ENCODE measurements around the gene RPL39. TPM values are rescaled to one million over a fixed set of nuclear protein-coding genes. Genes with fewer than 3 reads are reported as not detected.
"Not testable (repeated sequence)": the region's sequence is repeated elsewhere in the genome, so short reads cannot be mapped to it uniquely, and the experiment has no call there.

RPL39 gene
- total and polyA plus RNA-seq, 4 donors = 623 to 2,860 (median 640) TPM

- DNase-seq (ENCODE audit: low spot score); H3K9me3 ChIP-seq (ENCODE audit: control insufficient read depth in 4 of 4, low read length in 3 of 4); H3K27ac ChIP-seq (ENCODE audit: low read depth in 1 of 2, low read length in 2 of 2); H3K27me3 ChIP-seq (ENCODE audit: control insufficient read depth in 4 of 4, insufficient read depth in 4 of 4, low read length in 3 of 4); H3K4me3 ChIP-seq (ENCODE audit: low read depth in 1 of 3, low read length in 3 of 3); H3K9ac ChIP-seq (ENCODE audit: low read depth in 1 of 2, low read length in 2 of 2); H3K4me1 ChIP-seq (ENCODE audit: control insufficient read depth in 4 of 4, insufficient read depth in 4 of 4, low read length in 3 of 4); H3K36me3 ChIP-seq (ENCODE audit: control insufficient read depth in 4 of 4, insufficient read depth in 3 of 4, low read depth in 1 of 4, low read length in 3 of 4): not testable (repeated sequence)
- WGBS = 94% methylated on average over 11 of the region's 11 CpGs
These were observed 23.0 kb downstream of the RPL39 start for GRCh38 chrX:119768436-119768835.

- H3K4me1 ChIP-seq (ENCODE audit: control insufficient read depth in 4 of 4, insufficient read depth in 4 of 4, low read length in 3 of 4) = peaks cover 0 to 4% (median under 1%) of the 10 kb centered on the region in 4 donors
- peaks cover 0 to 4% (median 0%) of the 10 kb centered on the region in 4 donors for H3K27me3 ChIP-seq (ENCODE audit: control insufficient read depth in 4 of 4, insufficient read depth in 4 of 4, low read length in 3 of 4)
- DNase-seq (ENCODE audit: low spot score) = no peak
- H3K36me3 ChIP-seq (ENCODE audit: control insufficient read depth in 4 of 4, insufficient read depth in 3 of 4, low read depth in 1 of 4, low read length in 3 of 4) = no peaks in the 10 kb centered on the region
- no peak overlapping the region for H3K27ac ChIP-seq (ENCODE audit: low read depth in 1 of 2, low read length in 2 of 2)
- TF ChIP-seq MAX (IDR thresholded peaks at IDR 0.05) (no peak), TAF1 (conservative IDR thresholded peaks at IDR 0.05) (no peak), ZBTB33 (IDR thresholded peaks at IDR 0.05) (no peak), FOXA2 (IDR thresholded peaks at IDR 0.05) (no peak), SP1 (IDR thresholded peaks at IDR 0.05) (no peak)
- no peak overlapping the region for H3K4me3 ChIP-seq (ENCODE audit: low read depth in 1 of 3, low read length in 3 of 3)
- no peaks in the 10 kb centered on the region for H3K9me3 ChIP-seq (ENCODE audit: control insufficient read depth in 4 of 4, low read length in 3 of 4)
- 90% methylated on average over 6 of the region's 6 CpGs for WGBS
- H3K9ac ChIP-seq (ENCODE audit: low read depth in 1 of 2, low read length in 2 of 2) = no peak overlapping the region
These were observed 27.5 kb downstream of the RPL39 start for GRCh38 chrX:119763836-119764387.

- TF ChIP-seq RAD21 (IDR thresholded peaks at IDR 0.05) = no peak
- no peak for TF ChIP-seq TAF1 (conservative IDR thresholded peaks at IDR 0.05)
- no peak for TF ChIP-seq CTCF (IDR thresholded peaks at IDR 0.05; ENCODE audit: low read depth, low read length, missing input control)
- no peak for TF ChIP-seq GABPA (IDR thresholded peaks at IDR 0.05 in 1 of 2, conservative IDR thresholded peaks at IDR 0.05 in 1 of 2)
- no peak for TF ChIP-seq SP1 (IDR thresholded peaks at IDR 0.05)
- TF ChIP-seq RXRA (IDR thresholded peaks at IDR 0.05) = no peak
- no peak for TF ChIP-seq YY1 (IDR thresholded peaks at IDR 0.05)
- no peak for TF ChIP-seq JUND (IDR thresholded peaks at IDR 0.05)
- TF ChIP-seq ZBTB33 (IDR thresholded peaks at IDR 0.05) = no peak
- TF ChIP-seq NR2F2 (IDR thresholded peaks at IDR 0.05) = no peak
- no peak for TF ChIP-seq FOXA2 (IDR thresholded peaks at IDR 0.05)
- TF ChIP-seq EGR1 (IDR thresholded peaks at IDR 0.05; ENCODE audit: low read depth in 2 of 2) = no peak
- TF ChIP-seq MAX (IDR thresholded peaks at IDR 0.05) = no peak
- TF ChIP-seq HNF4G (IDR thresholded peaks at IDR 0.05) = no peak
- TF ChIP-seq HNF4A (conservative IDR thresholded peaks at IDR 0.05) = no peak
- TF ChIP-seq REST (IDR thresholded peaks at IDR 0.05) = no peak
- TF ChIP-seq ATF3 (IDR thresholded peaks at IDR 0.05) = no peak
- TF ChIP-seq FOXA1 (IDR thresholded peaks at IDR 0.05) = no peak
- no peaks in the 10 kb centered on the region for H3K9me3 ChIP-seq (ENCODE audit: control insufficient read depth in 4 of 4, low read length in 3 of 4)
- no peak overlapping the region for H3K9ac ChIP-seq (ENCODE audit: low read depth in 1 of 2, low read length in 2 of 2)
- H3K4me1 ChIP-seq (ENCODE audit: control insufficient read depth in 4 of 4, insufficient read depth in 4 of 4, low read length in 3 of 4) = peaks cover 0 to 11% (median 2%) of the 10 kb centered on the region in 4 donors
- DNase-seq (ENCODE audit: low spot score) = no peak
- WGBS = 72% methylated on average over 7 of the region's 7 CpGs
- no peak overlapping the region for H3K4me3 ChIP-seq (ENCODE audit: low read depth in 1 of 3, low read length in 3 of 3)
- no peak overlapping the region for H3K27ac ChIP-seq (ENCODE audit: low read depth in 1 of 2, low read length in 2 of 2)
- H3K27me3 ChIP-seq (ENCODE audit: control insufficient read depth in 4 of 4, insufficient read depth in 4 of 4, low read length in 3 of 4) = peaks cover 0 to 4% (median 0%) of the 10 kb centered on the region in 4 donors
- H3K36me3 ChIP-seq (ENCODE audit: control insufficient read depth in 4 of 4, insufficient read depth in 3 of 4, low read depth in 1 of 4, low read length in 3 of 4) = no peaks in the 10 kb centered on the region
These were observed 28.2 kb downstream of the RPL39 start for GRCh38 chrX:119763181-119763580.

Measured in liver (tissue), 9 donors.